Tracheal epithelial cell (primary cell): Measurements from ENCODE around the gene CNNM3. TPM values are rescaled to one million over a fixed set of nuclear protein-coding genes. Genes with fewer than 3 reads are reported as not detected.

Experiments
- total RNA-seq: library from RNA; depleted of rRNA; stranded (reverse); fragments of >200 nt; gene quantifications from 2 replicates; pipeline ENCODE4 v1.2.1, GENCODE V29; 2014

CNNM3 gene
- 4.3 and 7.2 TPM in 2 replicates for total RNA-seq

GRCh38 chr2:96816127-96816835 is at the start of gene CNNM3:
Gene CNNM3, plus strand, starts transcription at chr2:96816268. Its CDS starts 10 bp downstream, at chr2:96816278.

GRCh38 chr2:96843538-96844268 is 27.6 kb downstream of the CNNM3 start, which contains the start of gene ANKRD23:
Gene ANKRD23, minus strand, starts transcription at chr2:96844021. Its CDS starts 29 bp downstream, at chr2:96843992.

GRCh38 chr2:96857667-96858372 is 41.8 kb downstream of the CNNM3 start, which contains the start of gene ANKRD39:
Gene ANKRD39, minus strand, starts transcription at chr2:96858016. Its CDS starts 29 bp downstream, at chr2:96857987.

GRCh38 chr2:96869822-96870625 is 54.0 kb downstream of the CNNM3 start, which contains the start of gene SEMA4C:
Gene SEMA4C, minus strand, starts transcription at chr2:96870080. Its CDS starts 2,194 bp downstream, at chr2:96867886.

Other genes starting within 250 kb of the CNNM3 start
- gene KANSL3, start 178.0 kb upstream of the CNNM3 start, total RNA-seq = 16.1 and 23.9 TPM in 2 replicates
- under 0.01 TPM in 2 replicates for gene FER1L5, start 173.5 kb upstream of the CNNM3 start, total RNA-seq
- gene LMAN2L, start 76.2 kb upstream of the CNNM3 start, total RNA-seq = 14.3 and 17.4 TPM in 2 replicates
- gene CNNM4, start 55.4 kb upstream of the CNNM3 start, total RNA-seq = 3.1 and 4.3 TPM in 2 replicates
- gene ANKRD23, start 27.8 kb downstream of the CNNM3 start, total RNA-seq = 0.48 and 2.1 TPM in 2 replicates
- 4.1 and 5.1 TPM in 2 replicates for gene ANKRD39, start 41.7 kb downstream of the CNNM3 start, total RNA-seq
- 9.6 and 17.8 TPM in 2 replicates for gene SEMA4C, start 53.8 kb downstream of the CNNM3 start, total RNA-seq
- gene FAM178B, start 170.3 kb downstream of the CNNM3 start, total RNA-seq = not detected in 2 replicates